H1 (cell line): Measurements from ENCODE around the gene GNLY. TPM values are rescaled to one million over a fixed set of nuclear protein-coding genes. Genes with fewer than 3 reads are reported as not detected.

Experiments used
- CTCF ChIA-PET: fragments of 300-600 bp; sonication (Branson Sonifier 250); formaldehyde crosslinking; loops from one replicate; lab custom pipeline; 2021; ENCODE audit not compliant: partially characterized antibody; lab: Charles Lee
- POLR2A ChIA-PET: fragments of 300-600 bp; sonication (Branson Sonifier 250); formaldehyde crosslinking; loops from one replicate; lab custom pipeline; 2021; ENCODE audit warnings: inconsistent platforms; ENCODE audit not compliant: partially characterized antibody; lab: Charles Lee
- DNase-seq, 2 experiments: peaks; one replicate each; pipeline versions ENCODE4 v3.0.0 to v3.0.0-alpha.2; 2010 to 2022; ENCODE audit warnings: low spot score in 2 of 2, low read depth in 1 of 2, mixed read lengths in 1 of 2
- FAIRE-seq: peaks from 2 replicates; lab custom pipeline; 2011; peaks lifted over from hg19 to GRCh38; lab: Jason Lieb, UNC
- H2AFZ ChIP-seq: 2 replicates; pipeline ENCODE4 v1.8.1; 2012; ENCODE audit warnings: low read length, inconsistent platforms
- H2AK5ac ChIP-seq: 2 replicates; pipeline ENCODE4 v1.6.1; 2013; ENCODE audit warnings: low read depth, low read length
- H2BK120ac ChIP-seq: replicated peaks from 2 replicates; pipeline ENCODE3; 2013; ENCODE audit warnings: low read depth, low read length, inconsistent platforms
- H2BK12ac ChIP-seq: 2 replicates; pipeline ENCODE4 v1.6.1; 2013; ENCODE audit warnings: low read depth, low read length
- H2BK15ac ChIP-seq: 2 replicates; pipeline ENCODE4 v1.6.1; 2013; ENCODE audit warnings: low read length
- H2BK20ac ChIP-seq: 2 replicates; pipeline ENCODE4 v1.6.1; 2013; ENCODE audit warnings: low read length
- H2BK5ac ChIP-seq: 2 replicates; pipeline ENCODE4 v1.6.1; 2013; ENCODE audit warnings: low read depth, low read length
- H3K14ac ChIP-seq: 2 replicates; pipeline ENCODE4 v1.6.1; 2013; ENCODE audit warnings: inconsistent platforms; ENCODE audit not compliant: insufficient read length
- H3K18ac ChIP-seq: 2 replicates; pipeline ENCODE4 v1.6.1; 2013; ENCODE audit warnings: low read length; ENCODE audit errors: extremely low read depth
- H3K23ac ChIP-seq: 2 replicates; pipeline ENCODE4 v1.6.1; 2013; ENCODE audit warnings: inconsistent platforms; ENCODE audit not compliant: insufficient read length
- H3K23me2 ChIP-seq: 2 replicates; pipeline ENCODE4 v1.6.1; 2013; ENCODE audit warnings: low read depth, low read length
- H3K27ac ChIP-seq: 2 replicates; pipeline ENCODE4 v1.6.1; 2011; ENCODE audit warnings: low read depth, low read length, inconsistent platforms
- H3K27me3 ChIP-seq, 4 experiments: replicated peaks in 1 of 4; 1 replicate in 1 of 4; 2 replicates in 3 of 4; pipeline versions ENCODE4 v1.6.1 to v1.8.1; 2011 to 2013; ENCODE audit warnings: low read length in 3 of 4, mild to moderate bottlenecking in 3 of 4, inconsistent platforms in 2 of 4, mixed read lengths in 2 of 4, moderate library complexity in 1 of 4; ENCODE audit not compliant: control insufficient read depth in 3 of 4, insufficient read depth in 3 of 4; ENCODE audit errors: extremely low read depth in 1 of 4
- H3K36me3 ChIP-seq, 4 experiments: 2 replicates each; pipeline versions ENCODE4 v1.6.1 to v1.8.1; 2011 to 2013; ENCODE audit warnings: mild to moderate bottlenecking in 4 of 4, low read length in 3 of 4, moderate library complexity in 2 of 4, control low read depth in 1 of 4, inconsistent platforms in 1 of 4; ENCODE audit not compliant: insufficient read depth in 4 of 4, control insufficient read depth in 2 of 4
- H3K4ac ChIP-seq: replicated peaks from 2 replicates; pipeline ENCODE3; 2013; ENCODE audit warnings: low read length, low read depth, mixed read lengths, inconsistent platforms; ENCODE audit not compliant: insufficient read length
- H3K4me1 ChIP-seq, 4 experiments: replicated peaks in 1 of 4; 1 replicate in 1 of 4; 2 replicates in 3 of 4; pipeline versions ENCODE4 v1.6.1 to v1.8.1; 2011 to 2013; ENCODE audit warnings: low read length in 3 of 4, inconsistent platforms in 2 of 4, mixed read lengths in 1 of 4; ENCODE audit not compliant: insufficient read depth in 4 of 4, control insufficient read depth in 3 of 4
- H3K4me2 ChIP-seq, 2 experiments: 2 replicates each; pipeline versions ENCODE4 v1.6.1 to v1.8.1; 2011 to 2013; ENCODE audit warnings: low read depth in 2 of 2, low read length in 2 of 2, control low read depth in 1 of 2, inconsistent platforms in 1 of 2, mild to moderate bottlenecking in 1 of 2; ENCODE audit not compliant: insufficient read depth in 1 of 2
- H3K4me3 ChIP-seq, 4 experiments: fragments of 200-600, 300-600 bp in 1 of 4; sonication (generic), shearing (Covaris generic), sonication (Bioruptor Twin) in 1 of 4; 2 replicates each; pipeline versions ENCODE4 v1.5.1 to v1.8.1; 2011 to 2016; ENCODE audit warnings: low read length in 4 of 4, low read depth in 3 of 4, control low read depth in 2 of 4, inconsistent platforms in 2 of 4, mild to moderate bottlenecking in 2 of 4, mixed read lengths in 1 of 4, moderate library complexity in 1 of 4; ENCODE audit not compliant: insufficient read depth in 2 of 4; ENCODE audit errors: extremely low read depth in 1 of 4
- H3K56ac ChIP-seq: replicated peaks from 2 replicates; pipeline ENCODE3; 2013; ENCODE audit warnings: low read depth, mild to moderate bottlenecking, mixed read lengths, low read length, inconsistent platforms; ENCODE audit not compliant: insufficient read length
- H3K79me1 ChIP-seq: 2 replicates; pipeline ENCODE4 v1.6.1; 2013; ENCODE audit warnings: low read depth, low read length, control low read depth
- H3K79me2 ChIP-seq, 2 experiments: 2 replicates each; pipeline versions ENCODE4 v1.6.1 to v1.8.1; 2012 to 2013; ENCODE audit warnings: low read length in 2 of 2, mild to moderate bottlenecking in 2 of 2, inconsistent platforms in 1 of 2; ENCODE audit not compliant: insufficient read depth in 2 of 2, control insufficient read depth in 1 of 2
- H3K9ac ChIP-seq, 4 experiments: replicated peaks in 1 of 4; 1 replicate in 1 of 4; 2 replicates in 3 of 4; pipeline versions ENCODE4 v1.6.1 to v1.8.1; 2011 to 2013; ENCODE audit warnings: low read depth in 3 of 4, low read length in 3 of 4, control low read depth in 2 of 4, mild to moderate bottlenecking in 2 of 4, moderate library complexity in 2 of 4, inconsistent platforms in 1 of 4; ENCODE audit errors: extremely low read depth in 1 of 4
- H3K9me3 ChIP-seq, 2 experiments: 2 replicates each; pipeline versions ENCODE4 v1.6.1 to v1.8.1; 2012 to 2013; ENCODE audit warnings: mild to moderate bottlenecking in 2 of 2, moderate library complexity in 2 of 2, control low read depth in 1 of 2, inconsistent platforms in 1 of 2, low read depth in 1 of 2, low read length in 1 of 2, mixed read lengths in 1 of 2; ENCODE audit not compliant: insufficient read depth in 2 of 2
- H4K20me1 ChIP-seq, 2 experiments: replicated peaks in 1 of 2; 2 replicates each; pipeline versions ENCODE3 to v1.8.1; 2011 to 2013; ENCODE audit warnings: inconsistent platforms in 2 of 2, low read length in 2 of 2, mild to moderate bottlenecking in 1 of 2; ENCODE audit not compliant: insufficient read depth in 2 of 2, control insufficient read depth in 1 of 2
- H4K5ac ChIP-seq: 2 replicates; pipeline ENCODE4 v1.6.1; 2013; ENCODE audit warnings: low read length, low read depth, mixed read lengths, inconsistent platforms; ENCODE audit not compliant: insufficient read length
- H4K8ac ChIP-seq: 2 replicates; pipeline ENCODE4 v1.8.0; 2013; ENCODE audit warnings: mild to moderate bottlenecking, moderate library complexity, low read length, inconsistent platforms; ENCODE audit not compliant: insufficient read depth; ENCODE audit errors: extremely low read depth
- H4K91ac ChIP-seq: replicated peaks from 2 replicates; pipeline ENCODE3; 2013; ENCODE audit warnings: low read length, mixed read lengths, inconsistent platforms; ENCODE audit not compliant: insufficient read length
- JUN ChIP-seq: IDR thresholded peaks from 2 replicates; pipeline ENCODE4 v1.6.1; 2011; ENCODE audit warnings: low read depth, mild to moderate bottlenecking, improper control_type of control experiment, low read length
- SAP30 ChIP-seq: fragments of 300-600 bp; sonication (generic); IDR thresholded peaks from 2 replicates; pipeline ENCODE4 v1.7.1; 2012; ENCODE audit warnings: low read length, moderate library complexity, mild to moderate bottlenecking, inconsistent platforms; ENCODE audit not compliant: insufficient read depth, insufficient replicate concordance
- SIN3A ChIP-seq, 2 experiments: IDR thresholded peaks in 1 of 2; conservative IDR thresholded peaks in 1 of 2; 2 replicates each; pipeline ENCODE4 v1.6.1; 2011 to 2012; ENCODE audit warnings: low read length in 2 of 2, improper control_type of control experiment in 1 of 2, low read depth in 1 of 2, mild to moderate bottlenecking in 1 of 2
- WGBS, 2 experiments: shearing (Covaris generic) in 1 of 2; methylation state at CpG; one replicate each; pipeline versions ENCODE4 v1.1.6 to v1.1.7; 2013 to 2015; ENCODE audit warnings: low lambda C conversion rate in 2 of 2, mixed read lengths in 2 of 2, inconsistent platforms in 1 of 2, low coverage in 1 of 2, missing lambda C conversion rate in 1 of 2; ENCODE audit not compliant: insufficient replicate concordance in 2 of 2, insufficient coverage in 1 of 2, insufficient read length in 1 of 2; ENCODE audit errors: extremely low coverage in 1 of 2, missing lambda C conversion rate in 1 of 2; 5-methylcytosine and 5-hydroxymethylcytosine counted together
- polyA plus RNA-seq, 7 experiments: library from polyadenylated mRNA; depleted of rRNA in 3 of 7; stranded (reverse) in 5 of 7; unstranded in 2 of 7; fragments of >200 nt in 5 of 7; fragments of 200-250 nt in 2 of 7; gene quantifications; 1 replicate in 5 of 7; 2 replicates in 1 of 7; 4 replicates in 1 of 7; pipeline versions ENCODE4 v1.2.1 to v1.2.3, GENCODE V29; 2011 to 2013; ENCODE audit warnings: missing spikeins in 2 of 7, mixed read lengths in 2 of 7
- total RNA-seq: library from RNA; stranded (reverse); fragmentation: NEBNext Ultra II Directional; extraction: Animal tissue kit (Norgen Biotek cat#: 25700); gene quantifications from 2 replicates; pipeline ENCODE4 v1.2.1, GENCODE V29; 2021

Gene GNLY
- total and polyA plus RNA-seq, 2 of the 8 experiments (the other 6 are each of a cell fraction or from before 2014, with no cell fraction given), result 0.03 TPM; not detected in 1

DNA sequence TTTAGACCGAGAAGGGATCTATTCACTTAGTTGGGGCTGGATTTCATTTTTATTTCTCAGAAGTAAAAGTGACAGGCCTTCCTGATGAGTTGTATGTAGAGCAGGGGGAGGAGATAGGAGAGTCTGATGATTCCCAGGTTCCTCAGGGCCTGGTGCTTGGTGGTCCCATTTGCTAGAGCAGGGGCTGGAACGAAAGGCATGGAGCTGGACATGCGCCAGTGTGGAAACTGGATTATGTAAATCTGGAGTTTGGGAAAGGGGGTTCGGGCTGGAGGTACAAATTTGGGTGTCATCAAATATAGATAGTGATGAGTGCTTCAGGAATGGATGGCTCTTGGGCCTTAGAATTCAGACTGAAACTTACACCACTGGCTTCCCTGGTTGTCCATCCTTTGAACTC is 27.5 kb downstream of the GNLY start:
- no peak overlapping the region for H4K91ac ChIP-seq
- H2BK12ac ChIP-seq, result no peak overlapping the region
- FAIRE-seq, result no peak
- H2BK5ac ChIP-seq, result no peak overlapping the region
- no peaks in the 10 kb centered on the region for H3K79me1 ChIP-seq
- WGBS, 2 experiments, result 92% methylated on average over 4 of the region's 4 CpGs; no CpG with 5 or more reads in 1 of the 2 experiments
- no peak overlapping the region for H3K4ac ChIP-seq
- H3K23me2 ChIP-seq, result no peaks in the 10 kb centered on the region
- H3K56ac ChIP-seq, result no peak overlapping the region
- H2BK15ac ChIP-seq, result no peak overlapping the region
- no peak overlapping the region for H2AFZ ChIP-seq
- H3K9ac ChIP-seq, result no peak overlapping the region
- H3K4me3 ChIP-seq, result no peak overlapping the region
- H4K8ac ChIP-seq, result no peak overlapping the region
- no peak overlapping the region for H3K27ac ChIP-seq
- H2AK5ac ChIP-seq, result no peak overlapping the region
- H3K9me3 ChIP-seq, result no peaks in the 10 kb centered on the region
- H4K5ac ChIP-seq, result no peak overlapping the region
- DNase-seq, result no peak
- no peaks in the 10 kb centered on the region for H3K4me1 ChIP-seq
- no peak overlapping the region for H3K14ac ChIP-seq
- POLR2A ChIA-PET, result no interaction called here
- TF ChIP-seq JUN, result no peak
- TF ChIP-seq SIN3A (conservative IDR thresholded peaks at IDR 0.05 in 1 of 2, IDR thresholded peaks at IDR 0.05 in 1 of 2; ENCODE audit: low read depth in 1 of 2, low read length in 2 of 2), result no peak
- no peak for TF ChIP-seq SAP30
- no peak overlapping the region for H3K23ac ChIP-seq
- no peaks in the 10 kb centered on the region for H4K20me1 ChIP-seq
- H3K79me2 ChIP-seq, result no peaks in the 10 kb centered on the region
- no peak overlapping the region for H2BK20ac ChIP-seq
- H3K36me3 ChIP-seq, result no peaks in the 10 kb centered on the region
- H3K27me3 ChIP-seq, result no peaks in the 10 kb centered on the region; a peak in 1 of 7 replicates
- H3K4me2 ChIP-seq, result no peak overlapping the region
- H3K18ac ChIP-seq, result no peak overlapping the region
- CTCF ChIA-PET, result interaction anchor here (0.7 to 6.0 kb wide), 6 partner anchors 14 to 103 kb away, joined by 3 to 61 read pairs (median 8); no protein-coding TSS in a partner anchor
- H2BK120ac ChIP-seq, result no peak overlapping the region
